ENCODE measurements around the gene SPAG7.

The SPAG7 gene

GRCh38 chr17:4967539-4968485, at the start of gene SPAG7:
SPAG7 (minus strand) TSS chr17:4967817; CDS start chr17:4967804, 13 bp downstream.
- peak; percentile 87 for DNase-seq

- DNase-seq: no peak
Observed at GRCh38 chr17:5014357-5014756, 46.7 kb upstream of the SPAG7 start.

- no peak for DNase-seq
Observed at GRCh38 chr17:5011928-5012327, 44.3 kb upstream of the SPAG7 start.

GRCh38 chr17:5003214-5003867, 35.7 kb upstream of the SPAG7 start:
- DNase-seq: no peak

- DNase-seq: no peak
Observed at GRCh38 chr17:5002121-5002788, 34.6 kb upstream of the SPAG7 start.

GRCh38 chr17:5000237-5000639, 32.6 kb upstream of the SPAG7 start:
- DNase-seq: no peak

GRCh38 chr17:4999430-5000093, 31.9 kb upstream of the SPAG7 start:
- DNase-seq: no peak

GRCh38 chr17:4998732-4999429, 31.3 kb upstream of the SPAG7 start:
- no peak for DNase-seq

- DNase-seq: peak; percentile 13
Observed at GRCh38 chr17:4998027-4998731, 30.6 kb upstream of the SPAG7 start.

- peak; percentile 83 for DNase-seq
Observed at GRCh38 chr17:4997302-4998026, 29.8 kb upstream of the SPAG7 start, which contains the start of the genes INCA1 and KIF1C. INCA1 (minus strand) TSS chr17:4997522; CDS start chr17:4994437, 3,085 bp downstream. KIF1C (plus strand) TSS chr17:4997950; CDS start chr17:5000247, 2,297 bp downstream.

GRCh38 chr17:4994081-4994595, 26.5 kb upstream of the SPAG7 start:
- no peak for DNase-seq

GRCh38 chr17:4987767-4988567, 20.4 kb upstream of the SPAG7 start:
- DNase-seq: no peak

- peak; percentile 85 for DNase-seq
Observed at GRCh38 chr17:4986951-4987766, 19.5 kb upstream of the SPAG7 start, which contains the start of gene CAMTA2. CAMTA2 (minus strand) TSS chr17:4987675; CDS start chr17:4986222, 1,453 bp downstream.

- no peak for DNase-seq
Observed at GRCh38 chr17:4986403-4986802, 18.8 kb upstream of the SPAG7 start.

GRCh38 chr17:4982305-4982704, 14.7 kb upstream of the SPAG7 start:
- DNase-seq: no peak

- peak; percentile 33 for DNase-seq
Observed at GRCh38 chr17:4980644-4981216, 13.1 kb upstream of the SPAG7 start.

GRCh38 chr17:4978726-4979125, 11.1 kb upstream of the SPAG7 start:
- DNase-seq: no peak

GRCh38 chr17:4974115-4974670, 6.6 kb upstream of the SPAG7 start:
- DNase-seq: no peak
